A375 (cell line): ENCODE data around the gene AMER3. TPM values are rescaled to one million over a fixed set of nuclear protein-coding genes. Genes with fewer than 3 reads are reported as not detected.

ENCODE experiments used
- total RNA-seq: library from RNA; depleted of rRNA; stranded (reverse); fragments of >200 nt; shearing (Covaris generic); gene quantifications from 2 replicates; pipeline ENCODE4 v1.2.3, GENCODE V29; 2014; rRNA removed

AMER3 gene, protein sequence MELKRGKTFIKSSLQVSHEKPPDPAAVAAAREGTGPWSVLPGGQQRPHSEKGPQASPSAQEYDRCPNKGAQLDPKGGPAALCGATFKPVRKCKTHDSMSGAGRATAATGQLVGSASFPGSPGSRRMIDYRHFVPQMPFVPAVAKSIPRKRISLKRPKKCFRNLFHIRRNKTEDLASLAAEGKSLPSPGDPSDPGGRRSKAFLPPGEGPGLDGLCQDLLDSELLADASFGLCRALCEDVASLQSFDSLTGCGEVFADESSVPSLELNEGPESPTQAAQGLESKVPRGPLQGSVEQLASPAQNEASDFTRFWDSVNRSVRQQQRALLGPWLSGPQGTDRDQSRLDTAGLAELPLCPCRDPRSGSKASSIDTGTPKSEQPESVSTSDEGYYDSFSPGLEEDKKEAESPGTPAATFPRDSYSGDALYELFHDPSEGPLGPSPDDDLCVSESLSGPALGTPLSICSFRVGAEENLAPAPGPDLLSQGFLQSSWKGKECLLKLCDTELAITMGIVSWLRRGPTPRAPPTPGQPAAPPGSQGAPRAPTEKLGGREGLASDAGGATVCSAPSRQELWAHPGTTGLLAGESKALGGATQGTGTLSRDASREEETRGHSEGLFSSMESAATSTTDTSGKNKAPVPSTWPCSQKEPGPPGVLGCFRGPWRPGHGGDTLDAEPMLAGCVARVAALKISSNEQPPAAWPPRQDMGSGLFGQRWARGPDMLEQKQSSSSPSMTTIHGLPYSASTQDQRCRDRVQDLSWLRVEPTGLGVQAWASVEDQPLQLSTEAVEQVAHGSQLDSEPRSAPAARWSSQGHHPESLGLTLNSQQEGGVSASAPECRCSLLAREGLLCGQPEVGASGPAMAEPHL
- not detected in 2 replicates for total RNA-seq

DNA sequence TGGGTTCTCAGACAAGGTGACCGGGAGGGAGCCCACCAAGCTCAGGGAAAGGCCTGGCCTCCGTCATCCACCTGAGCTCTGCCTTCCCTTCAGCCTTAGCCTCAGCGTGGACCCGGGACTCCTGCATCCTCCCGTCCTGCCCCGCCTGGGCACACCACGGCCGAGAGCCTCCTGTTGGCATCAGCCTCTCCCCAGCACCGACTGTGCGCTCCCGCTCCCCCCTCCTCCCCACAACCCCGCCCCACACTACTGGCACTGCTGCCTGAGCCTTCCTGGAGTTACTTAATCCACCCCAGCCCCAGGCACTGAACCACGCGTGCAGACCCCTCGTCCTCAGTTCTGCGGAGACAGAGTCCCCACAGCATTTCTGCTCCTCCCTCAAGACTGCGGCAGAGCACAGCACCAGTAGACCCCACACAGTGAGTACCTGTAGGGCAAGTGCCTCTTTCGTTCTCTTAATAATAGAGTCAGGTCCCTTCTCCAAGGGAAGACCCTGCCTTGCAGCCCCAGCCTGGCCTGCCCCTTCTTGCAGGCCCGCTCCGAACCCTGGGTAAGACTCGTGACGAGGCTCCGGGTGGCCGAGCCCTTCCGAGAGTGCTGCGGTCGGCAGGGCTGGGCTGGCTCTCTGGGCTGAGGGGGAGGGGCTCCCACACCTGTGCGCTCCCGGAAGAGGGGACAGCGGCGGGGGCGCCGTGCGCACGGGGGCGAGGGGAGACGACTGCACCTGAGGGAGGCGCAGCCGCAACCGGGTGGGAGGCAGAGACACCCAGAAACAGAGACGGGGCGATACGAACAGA, at the start of gene AMER3:
Gene AMER3, plus strand, starts transcription at position 285 of the 797 bp plus-strand sequence. CDS start 6,533 bp downstream, outside the sequence.

DNA sequence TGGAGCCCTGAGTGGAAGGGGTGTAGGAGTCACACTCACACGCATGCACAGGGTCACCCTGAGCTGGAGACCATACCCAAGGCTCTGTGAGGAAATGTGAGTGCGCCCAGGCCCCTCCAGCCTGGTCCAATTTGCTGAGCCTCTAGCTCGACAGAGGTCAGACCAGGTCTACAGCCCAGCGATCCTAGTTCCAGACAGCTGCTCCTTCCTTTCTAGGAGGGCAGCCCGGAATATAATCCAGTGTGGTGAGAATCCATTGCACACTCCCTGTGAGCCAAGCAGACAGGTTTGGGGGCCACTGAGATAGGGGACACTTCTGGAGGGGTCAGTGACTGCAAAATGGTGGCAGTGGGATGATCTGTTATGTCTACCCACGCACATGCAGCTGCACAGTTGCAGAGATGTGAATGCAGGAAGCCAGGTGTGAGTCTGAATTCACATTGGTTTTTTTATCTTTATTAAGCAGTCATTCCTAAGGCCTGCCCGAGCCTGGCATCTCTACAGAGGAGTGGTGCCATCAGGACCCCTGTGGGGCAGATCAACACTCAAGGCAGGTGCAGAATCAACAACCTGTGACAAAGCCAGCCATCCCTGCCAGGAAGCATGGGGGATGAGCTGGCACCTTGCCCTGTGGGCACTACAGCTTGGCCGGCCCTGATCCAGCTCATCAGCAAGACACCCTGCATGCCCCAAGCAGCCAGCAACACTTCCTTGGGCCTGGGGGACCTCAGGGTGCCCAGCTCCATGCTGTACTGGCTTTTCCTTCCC, 26.6 kb upstream of the AMER3 start, which contains the start of gene GPR148:
Gene GPR148, plus strand, starts transcription at position 522 of the 768 bp plus-strand sequence. Its CDS starts 82 bp downstream, at position 604.

Other genes with a start within 250 kb of the AMER3 start
- 2.8 and 3.1 TPM in 2 replicates for gene POTEI, start 246.2 kb upstream of the AMER3 start, total RNA-seq
- not detected in 2 replicates for gene CFC1B, start 234.3 kb upstream of the AMER3 start, total RNA-seq
- not detected in 2 replicates for gene CFC1, start 156.0 kb upstream of the AMER3 start, total RNA-seq
- gene POTEJ, start 144.1 kb upstream of the AMER3 start, total RNA-seq: 0.03 and 0.19 TPM in 2 replicates
- gene GPR148, start 26.5 kb upstream of the AMER3 start, total RNA-seq: not detected in 2 replicates
- gene ARHGEF4, start 81.4 kb downstream of the AMER3 start, total RNA-seq: 8.9 and 9.7 TPM in 2 replicates